Trophoblast cell (in vitro differentiated cells and primary cell): ENCODE measurements around the gene IRX4.

Source experiments
- DNase-seq, 2 donors: peaks; one replicate each; pipeline ENCODE4 v3.0.0-alpha.2; 2016
- H2AFZ ChIP-seq: 2 replicates; pipeline ENCODE4 v1.6.1; 2013; ENCODE audit warnings: low read length, moderate library complexity, mild to moderate bottlenecking; ENCODE audit not compliant: insufficient read depth, poor library complexity
- H2AK5ac ChIP-seq: 2 replicates; pipeline ENCODE4 v1.6.1; 2013; ENCODE audit warnings: mild to moderate bottlenecking, low read length
- H2BK120ac ChIP-seq: 2 replicates; pipeline ENCODE4 v1.6.1; 2013; ENCODE audit warnings: low read length, mild to moderate bottlenecking, moderate library complexity; ENCODE audit not compliant: insufficient read depth, poor library complexity
- H2BK12ac ChIP-seq: 2 replicates; pipeline ENCODE4 v1.6.1; 2013; ENCODE audit warnings: mild to moderate bottlenecking, low read length, moderate library complexity
- H2BK5ac ChIP-seq: 2 replicates; pipeline ENCODE4 v1.6.1; 2013; ENCODE audit warnings: low read length, low read depth, moderate library complexity, mild to moderate bottlenecking; ENCODE audit not compliant: poor library complexity
- H3K14ac ChIP-seq: 2 replicates; pipeline ENCODE4 v1.6.1; 2013; ENCODE audit warnings: mild to moderate bottlenecking, low read length
- H3K18ac ChIP-seq: 2 replicates; pipeline ENCODE4 v1.6.1; 2013; ENCODE audit warnings: mild to moderate bottlenecking, low read length
- H3K23ac ChIP-seq: 2 replicates; pipeline ENCODE4 v1.6.1; 2013; ENCODE audit warnings: low read length
- H3K27ac ChIP-seq: 2 replicates; pipeline ENCODE4 v1.5.1; 2013; ENCODE audit warnings: low read depth, mild to moderate bottlenecking, inconsistent platforms, low read length, moderate library complexity
- H3K27me3 ChIP-seq: 2 replicates; pipeline ENCODE4 v1.6.1; 2013; ENCODE audit warnings: inconsistent platforms, mild to moderate bottlenecking, low read length, moderate library complexity; ENCODE audit not compliant: insufficient read depth
- H3K36me3 ChIP-seq, 2 experiments: 1 replicate in 1 of 2; 2 replicates in 1 of 2; pipeline ENCODE4 v1.6.1; 2013; ENCODE audit warnings: low read length in 2 of 2, mild to moderate bottlenecking in 2 of 2, moderate library complexity in 1 of 2; ENCODE audit not compliant: insufficient read depth in 2 of 2, control insufficient read depth in 1 of 2
- H3K4ac ChIP-seq: 2 replicates; pipeline ENCODE4 v1.6.1; 2013; ENCODE audit warnings: low read depth, mild to moderate bottlenecking, low read length, moderate library complexity
- H3K4me1 ChIP-seq, 2 experiments: 1 replicate in 1 of 2; 2 replicates in 1 of 2; pipeline ENCODE4 v1.6.1; 2013; ENCODE audit warnings: low read length in 2 of 2, mild to moderate bottlenecking in 2 of 2, moderate library complexity in 1 of 2; ENCODE audit not compliant: insufficient read depth in 2 of 2, control insufficient read depth in 1 of 2
- H3K4me2 ChIP-seq: 2 replicates; pipeline ENCODE4 v1.6.1; 2013; ENCODE audit warnings: inconsistent platforms, mild to moderate bottlenecking, low read length, moderate library complexity
- H3K4me3 ChIP-seq: 2 replicates; pipeline ENCODE4 v1.5.1; 2013; ENCODE audit warnings: mild to moderate bottlenecking, low read depth, low read length, inconsistent platforms
- H3K79me1 ChIP-seq: one replicate; pipeline ENCODE4 v1.6.1; 2013; ENCODE audit warnings: low read length
- H3K79me2 ChIP-seq: 2 replicates; pipeline ENCODE4 v1.6.1; 2013; ENCODE audit warnings: low read length, mild to moderate bottlenecking; ENCODE audit not compliant: control insufficient read depth, insufficient read depth, poor library complexity
- H3K9ac ChIP-seq: 2 replicates; pipeline ENCODE4 v1.6.1; 2013; ENCODE audit warnings: mild to moderate bottlenecking, low read length
- H3K9me3 ChIP-seq: 2 replicates; pipeline ENCODE4 v1.6.1; 2013; ENCODE audit warnings: low read depth, mild to moderate bottlenecking, control low read depth, inconsistent platforms, low read length; ENCODE audit not compliant: insufficient read depth
- H4K12ac ChIP-seq: 2 replicates; pipeline ENCODE4 v1.6.1; 2013; ENCODE audit warnings: low read depth, mild to moderate bottlenecking, low read length, moderate library complexity
- H4K8ac ChIP-seq: 2 replicates; pipeline ENCODE4 v1.6.1; 2013; ENCODE audit warnings: low read depth, mild to moderate bottlenecking, low read length, moderate library complexity
- H4K91ac ChIP-seq: one replicate; pipeline ENCODE4 v1.6.1; 2013; ENCODE audit warnings: low read depth, mild to moderate bottlenecking, low read length, moderate library complexity
- WGBS: extraction: QIAGEN DNeasy Blood & Tissue Kit; methylation state at CpG from one replicate; pipeline ENCODE4 v1.1.7; 2013; ENCODE audit warnings: missing lambda C conversion rate; ENCODE audit not compliant: insufficient read length, insufficient coverage; ENCODE audit errors: extremely low coverage; 5-methylcytosine and 5-hydroxymethylcytosine counted together

The IRX4 gene

GRCh38 chr5:1929108-1929991, 46.6 kb upstream of the IRX4 start:
- H2AK5ac ChIP-seq = no peak overlapping the region
- H3K36me3 ChIP-seq = no peaks in the 10 kb centered on the region
- WGBS = 100% methylated on average over 1 of the region's 9 CpGs
- H3K4ac ChIP-seq = no peak overlapping the region
- H3K9me3 ChIP-seq = peaks cover 14% of the 10 kb centered on the region
- H4K12ac ChIP-seq = no peak overlapping the region
- no peak overlapping the region for H4K8ac ChIP-seq
- no peak overlapping the region for H3K18ac ChIP-seq
- peaks cover 3 to 5% of the 10 kb centered on the region in 2 experiments for H3K4me1 ChIP-seq
- H3K14ac ChIP-seq = no peak overlapping the region
- H3K9ac ChIP-seq = no peak overlapping the region
- no peak overlapping the region for H2BK5ac ChIP-seq
- no peak overlapping the region for H4K91ac ChIP-seq
- H2BK12ac ChIP-seq = no peak overlapping the region
- H3K4me3 ChIP-seq = peak overlapping the region; percentile 38
- peaks cover 10% of the 10 kb centered on the region for H3K27me3 ChIP-seq
- no peak for DNase-seq
- no peaks in the 10 kb centered on the region for H3K79me2 ChIP-seq
- H2AFZ ChIP-seq = no peak overlapping the region
- H3K23ac ChIP-seq = peak overlapping the region; percentile 2
- no peaks in the 10 kb centered on the region for H3K79me1 ChIP-seq
- H3K4me2 ChIP-seq = no peak overlapping the region
- no peak overlapping the region for H2BK120ac ChIP-seq
- H3K27ac ChIP-seq = no peak overlapping the region

- Histone ChIP-seq H3K18ac (no peak overlapping the region), H3K4me1 (peaks cover 3 to 5% of the 10 kb centered on the region in 2 experiments), H3K9ac (no peak overlapping the region), H2AK5ac (no peak overlapping the region), H3K27ac (no peak overlapping the region), H2BK12ac (no peak overlapping the region), H3K36me3 (no peaks in the 10 kb centered on the region), H3K79me1 (no peaks in the 10 kb centered on the region), H2BK5ac (no peak overlapping the region), H4K8ac (no peak overlapping the region), H3K27me3 (peaks cover 10% of the 10 kb centered on the region), H3K9me3 (peaks cover 16% of the 10 kb centered on the region), H3K14ac (no peak overlapping the region), H3K79me2 (no peaks in the 10 kb centered on the region), H3K4me2 (no peak overlapping the region), H4K12ac (no peak overlapping the region), H4K91ac (no peak overlapping the region), H2BK120ac (no peak overlapping the region), H3K4me3 (no peak overlapping the region), H3K4ac (no peak overlapping the region), H2AFZ (no peak overlapping the region), H3K23ac (no peak overlapping the region)
- no CpG with 5 or more reads among the region's 30 CpGs for WGBS
- no peak for DNase-seq
Observed at GRCh38 chr5:1926471-1927341, 44.0 kb upstream of the IRX4 start.

GRCh38 chr5:1926071-1926440, 43.3 kb upstream of the IRX4 start:
- WGBS = no CpG with 5 or more reads among the region's 5 CpGs
- H4K91ac ChIP-seq = no peak overlapping the region
- no peak overlapping the region for H3K14ac ChIP-seq
- H2BK120ac ChIP-seq = no peak overlapping the region
- H3K27me3 ChIP-seq = peaks cover 9% of the 10 kb centered on the region
- H3K79me2 ChIP-seq = no peaks in the 10 kb centered on the region
- H2AK5ac ChIP-seq = no peak overlapping the region
- no peak overlapping the region for H3K4ac ChIP-seq
- H3K23ac ChIP-seq = no peak overlapping the region
- H2BK12ac ChIP-seq = no peak overlapping the region
- no peak overlapping the region for H3K18ac ChIP-seq
- no peak overlapping the region for H4K12ac ChIP-seq
- no peak overlapping the region for H2BK5ac ChIP-seq
- no peak overlapping the region for H3K4me2 ChIP-seq
- no peak overlapping the region for H3K27ac ChIP-seq
- H3K4me3 ChIP-seq = no peak overlapping the region
- no peak for DNase-seq
- H4K8ac ChIP-seq = no peak overlapping the region
- no peak overlapping the region for H3K9ac ChIP-seq
- no peaks in the 10 kb centered on the region for H3K36me3 ChIP-seq
- peaks cover 17% of the 10 kb centered on the region for H3K9me3 ChIP-seq
- peaks cover 3 to 5% of the 10 kb centered on the region in 2 experiments for H3K4me1 ChIP-seq
- H2AFZ ChIP-seq = no peak overlapping the region
- no peaks in the 10 kb centered on the region for H3K79me1 ChIP-seq

GRCh38 chr5:1925111-1926070, 42.7 kb upstream of the IRX4 start:
- no peaks in the 10 kb centered on the region for H3K36me3 ChIP-seq
- H4K8ac ChIP-seq = no peak overlapping the region
- no peak overlapping the region for H3K23ac ChIP-seq
- no peak overlapping the region for H2AK5ac ChIP-seq
- no peaks in the 10 kb centered on the region for H3K79me1 ChIP-seq
- no peak overlapping the region for H3K4me2 ChIP-seq
- H3K79me2 ChIP-seq = no peaks in the 10 kb centered on the region
- H3K9ac ChIP-seq = no peak overlapping the region
- H3K14ac ChIP-seq = no peak overlapping the region
- no peak overlapping the region for H2BK12ac ChIP-seq
- peaks cover under 1 to 2% of the 10 kb centered on the region in 2 experiments for H3K4me1 ChIP-seq
- H3K4ac ChIP-seq = no peak overlapping the region
- H4K91ac ChIP-seq = no peak overlapping the region
- H2AFZ ChIP-seq = no peak overlapping the region
- H4K12ac ChIP-seq = no peak overlapping the region
- no peak overlapping the region for H2BK120ac ChIP-seq
- no peak overlapping the region for H3K27ac ChIP-seq
- no CpG with 5 or more reads among the region's 25 CpGs for WGBS
- no peak overlapping the region for H3K18ac ChIP-seq
- no peak overlapping the region for H2BK5ac ChIP-seq
- peaks cover 17% of the 10 kb centered on the region for H3K9me3 ChIP-seq
- no peak for DNase-seq
- peaks cover 4% of the 10 kb centered on the region for H3K27me3 ChIP-seq
- H3K4me3 ChIP-seq = no peak overlapping the region
